PC-3 (cell line): Measurements from ENCODE around the gene WDR33.

Source experiments
- CTCF ChIP-seq: fragments of 300-600 bp; sonication (generic); conservative IDR thresholded peaks from 2 replicates; pipeline ENCODE4 v1.5.1; 2017; ENCODE audit warnings: antibody characterized with exemption, low read depth, mild to moderate bottlenecking, low read length
- EZH2 ChIP-seq: fragments of 300-600 bp; sonication (generic); IDR thresholded peaks from one replicate; pipeline ENCODE4 v1.6.1; 2017; ENCODE audit warnings: antibody characterized with exemption, mild to moderate bottlenecking, low read length; ENCODE audit not compliant: unreplicated experiment
- EZH2phosphoT487 ChIP-seq: fragments of 300-600 bp; sonication (generic); IDR thresholded peaks from 2 replicates; pipeline ENCODE4 v1.6.1; 2018; ENCODE audit warnings: mild to moderate bottlenecking, antibody characterized with exemption, low read length, borderline replicate concordance

GRCh38 chr2:127671557-127672302 is 139.2 kb downstream of the WDR33 start:
- TF ChIP-seq CTCF (no peak), EZH2 (no peak), EZH2phosphoT487 (no peak)
